Activated naive CD4-positive, alpha-beta T cell treated with Interleukin-2 at 50 U/mL for 16 hours (primary cell): Measurements from ENCODE around the gene SERINC4.
"Not testable (repeated sequence)": the region's sequence is repeated elsewhere in the genome, so short reads cannot be mapped to it uniquely, and the experiment has no call there.

Experiments
- DNase-seq: peaks from one replicate; pipeline ENCODE4 v3.0.0-alpha.2; 2020

SERINC4 gene

GRCh38 chr15:43799945-43800285, at the start of gene SERINC4:
Gene SERINC4 (minus strand): TSS chr15:43800220. CDS start chr15:43799986, 234 bp downstream.
- no peak for DNase-seq

- no peak for DNase-seq
These were observed 45.4 kb upstream of the SERINC4 start for GRCh38 chr15:43845421-43845820.

GRCh38 chr15:43832485-43832884, 32.5 kb upstream of the SERINC4 start:
- DNase-seq = not testable (repeated sequence)

GRCh38 chr15:43831519-43832052, 31.6 kb upstream of the SERINC4 start:
- not testable (repeated sequence) for DNase-seq

GRCh38 chr15:43830691-43831275, 30.8 kb upstream of the SERINC4 start:
- not testable (repeated sequence) for DNase-seq

- DNase-seq = not testable (repeated sequence)
These were observed 30.0 kb upstream of the SERINC4 start for GRCh38 chr15:43829951-43830540.

- peak; percentile 21 for DNase-seq
These were observed 28.1 kb upstream of the SERINC4 start for GRCh38 chr15:43828061-43828657.

GRCh38 chr15:43826508-43827341, 26.7 kb upstream of the SERINC4 start, which contains the start of gene WDR76:
Gene WDR76 (plus strand): TSS chr15:43827002. CDS start chr15:43827033, 31 bp downstream.
- peak; percentile 77 for DNase-seq

- DNase-seq = no peak
These were observed 26.0 kb upstream of the SERINC4 start for GRCh38 chr15:43826029-43826507.

- not testable (repeated sequence) for DNase-seq
These were observed 25.3 kb upstream of the SERINC4 start for GRCh38 chr15:43825305-43825704.

- DNase-seq = peak; percentile 91
These were observed 24.6 kb upstream of the SERINC4 start, which contains the start of gene MFAP1 for GRCh38 chr15:43824302-43825246. Gene MFAP1 (minus strand): TSS chr15:43824690. CDS start chr15:43824569, 121 bp downstream.

GRCh38 chr15:43821505-43821904, 21.5 kb upstream of the SERINC4 start:
- DNase-seq = no peak

- DNase-seq = not testable (repeated sequence)
These were observed 15.0 kb upstream of the SERINC4 start for GRCh38 chr15:43815064-43815463.

GRCh38 chr15:43808960-43809678, 9.1 kb upstream of the SERINC4 start:
- DNase-seq = no peak

- DNase-seq = no peak
These were observed 8.5 kb upstream of the SERINC4 start for GRCh38 chr15:43808435-43808950.

GRCh38 chr15:43802676-43803075, 2.7 kb upstream of the SERINC4 start:
- not testable (repeated sequence) for DNase-seq

- DNase-seq = peak; percentile 94
These were observed 494 bp upstream of the SERINC4 start, which contains the start of gene HYPK for GRCh38 chr15:43800286-43801141. Gene HYPK (plus strand): TSS chr15:43800599. CDS start chr15:43800623, 24 bp downstream.

GRCh38 chr15:43799209-43799944, 643 bp downstream of the SERINC4 start:
- DNase-seq = no peak

GRCh38 chr15:43796566-43796965, 3.5 kb downstream of the SERINC4 start:
- no peak for DNase-seq
